Stimulated activated CD4-positive, alpha-beta T cell treated with anti-CD3 and anti-CD28 coated beads, Interleukin-2, amount 100 ng/mL, for 48 hours (primary cell): ENCODE results near the gene ELF2.
"Not testable (repeated sequence)": the region's sequence is repeated elsewhere in the genome, so short reads cannot be mapped to it uniquely, and the experiment has no call there.

Experiments
- DNase-seq, 2 donors: peaks; one replicate each; pipeline ENCODE4 v3.0.0-alpha.2; 2020

The ELF2 gene

DNA sequence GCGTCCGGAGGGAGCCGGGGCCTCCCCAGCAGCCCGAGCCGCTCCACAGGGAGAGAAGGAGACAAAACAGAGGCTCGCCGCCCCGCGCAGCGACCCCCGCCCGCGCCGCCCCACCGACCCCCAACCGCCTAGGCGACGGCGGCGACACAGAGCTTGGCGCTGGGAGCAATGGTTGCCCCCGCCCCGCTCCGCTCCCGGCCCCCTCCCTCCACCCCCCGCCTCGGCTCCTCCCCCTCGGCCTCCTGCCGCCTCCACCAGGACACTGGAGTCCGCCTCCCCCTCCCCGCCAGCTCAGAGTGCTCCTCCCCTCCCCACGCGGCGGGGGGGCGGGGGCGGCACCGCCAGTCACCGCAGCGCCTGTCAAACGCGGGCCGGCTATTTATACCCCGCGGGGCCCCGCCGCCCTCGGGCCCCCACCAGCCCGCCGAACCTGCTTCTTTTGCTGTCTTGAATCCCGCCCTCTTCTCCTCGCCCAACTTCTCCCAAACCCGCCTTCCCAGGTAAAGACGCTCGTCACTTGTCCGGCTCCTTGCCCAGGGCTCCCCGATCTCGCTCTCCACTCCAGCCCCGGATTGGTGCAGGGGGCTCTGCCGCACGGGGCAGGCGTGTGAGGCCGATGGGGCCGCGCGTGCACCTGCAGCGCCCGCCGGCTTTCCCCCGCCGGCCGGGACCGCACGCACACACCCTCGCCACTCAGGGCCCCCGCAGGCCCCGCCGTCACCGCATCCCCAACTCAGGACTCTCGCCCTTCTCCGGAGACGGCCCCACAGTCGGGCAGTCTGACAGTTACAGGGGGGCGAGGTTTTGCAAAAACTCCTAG, at the start of gene ELF2:
Gene ELF2, minus strand, starts transcription at position 170 of the 820 bp plus-strand sequence. CDS start 39,517 bp downstream, outside the sequence.
- DNase-seq: peak; percentile 62 to 72

DNA sequence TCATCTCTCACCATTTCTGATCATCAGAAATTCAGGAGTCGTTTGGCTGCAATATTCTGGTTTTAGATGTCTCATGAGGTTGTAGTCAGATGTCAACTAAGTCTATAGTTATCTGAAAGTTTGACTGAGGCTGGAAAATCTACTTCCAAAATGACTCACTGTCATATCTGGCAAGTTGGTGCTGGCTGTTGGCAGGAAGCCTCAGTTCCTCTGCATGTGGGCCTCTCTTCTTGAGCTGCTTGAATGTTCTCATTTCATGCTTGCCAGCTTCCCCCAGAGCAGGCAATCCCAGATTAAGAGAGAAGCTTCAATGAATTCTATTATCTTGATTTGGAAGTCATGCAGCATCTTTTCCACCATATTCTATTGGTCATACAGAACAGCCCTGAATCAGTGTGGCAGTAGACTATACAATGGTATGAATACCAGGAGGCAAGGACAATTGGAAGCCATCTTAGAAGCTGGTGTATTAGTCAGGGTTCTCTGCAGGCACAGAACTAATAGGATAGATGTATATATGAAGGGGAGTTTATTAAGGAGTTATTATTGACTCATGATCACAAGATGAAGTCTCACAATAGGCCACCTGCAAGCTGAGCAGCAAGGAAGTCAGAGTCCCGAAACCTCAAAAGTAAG, 46.8 kb upstream of the ELF2 start:
- DNase-seq: peak in 1 of 2 donors; percentile 6

DNA sequence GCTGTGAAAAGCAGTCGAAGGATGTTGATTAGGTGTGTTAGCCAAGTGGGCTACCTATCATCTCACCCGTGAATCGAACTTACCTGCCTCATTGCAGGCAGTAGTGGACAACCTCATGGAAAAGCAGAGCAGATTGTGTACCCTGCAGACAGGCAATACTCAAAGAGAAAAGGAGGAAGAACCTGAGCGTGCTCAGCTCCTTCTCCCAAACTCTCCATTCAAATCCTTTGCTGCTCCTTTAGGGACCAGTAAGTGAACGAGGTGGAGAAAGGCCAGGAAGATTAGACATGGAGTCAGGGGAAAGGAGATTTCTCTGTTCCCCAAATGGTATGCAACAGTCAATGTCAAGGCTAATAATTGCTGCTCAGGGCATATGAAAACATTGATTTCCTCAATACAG, 45.2 kb upstream of the ELF2 start:
- DNase-seq: no peak

DNA sequence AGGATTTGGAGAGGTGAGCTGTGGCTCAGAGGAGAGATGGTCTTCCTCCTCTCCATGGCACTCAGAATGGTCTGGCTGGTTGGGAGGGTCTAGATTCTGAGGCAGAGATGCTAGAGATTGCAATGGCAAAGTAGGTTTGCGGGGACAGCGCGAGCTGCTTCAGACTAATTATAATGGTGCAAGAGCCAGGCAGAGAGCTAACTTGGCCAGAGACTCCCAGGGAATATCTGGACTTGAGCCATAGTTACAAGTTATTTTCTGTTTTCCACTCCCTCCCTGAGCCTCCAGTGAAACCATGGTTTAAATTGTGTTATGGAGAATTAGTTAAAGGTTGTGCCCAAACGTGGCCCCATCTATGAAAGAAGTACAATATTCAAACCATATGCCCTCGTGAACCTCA, 44.7 kb upstream of the ELF2 start:
- DNase-seq: no peak

DNA sequence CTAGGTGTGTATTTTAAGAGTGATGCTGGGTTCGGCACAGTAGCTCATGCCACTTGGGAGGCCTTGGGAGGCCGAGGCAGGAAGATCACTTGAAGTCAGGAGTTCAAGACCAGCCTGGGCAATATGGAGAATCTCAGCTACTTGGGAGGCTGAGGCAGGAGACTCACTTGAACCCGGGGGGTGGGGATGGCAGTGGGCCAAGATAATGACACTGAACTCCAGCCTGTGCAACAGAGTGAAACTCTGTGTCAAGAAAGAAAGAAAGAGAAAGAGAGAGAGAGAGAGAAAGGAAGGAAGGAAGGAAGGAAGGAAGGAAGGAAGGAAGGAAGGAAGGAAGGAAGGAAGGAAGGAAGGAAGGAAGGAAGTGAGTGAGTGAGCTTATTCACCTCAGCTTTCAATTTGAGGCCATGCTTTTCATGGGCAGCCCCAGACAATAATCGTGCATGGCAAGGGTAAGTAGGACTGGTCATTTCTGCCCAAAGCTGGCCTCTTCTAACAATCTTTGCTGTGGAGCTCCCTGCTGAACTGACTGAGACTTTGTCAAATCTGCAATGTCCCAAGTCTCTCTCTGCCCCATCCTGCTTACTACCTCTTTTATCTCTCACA, 42.5 kb upstream of the ELF2 start:
- no peak for DNase-seq

DNA sequence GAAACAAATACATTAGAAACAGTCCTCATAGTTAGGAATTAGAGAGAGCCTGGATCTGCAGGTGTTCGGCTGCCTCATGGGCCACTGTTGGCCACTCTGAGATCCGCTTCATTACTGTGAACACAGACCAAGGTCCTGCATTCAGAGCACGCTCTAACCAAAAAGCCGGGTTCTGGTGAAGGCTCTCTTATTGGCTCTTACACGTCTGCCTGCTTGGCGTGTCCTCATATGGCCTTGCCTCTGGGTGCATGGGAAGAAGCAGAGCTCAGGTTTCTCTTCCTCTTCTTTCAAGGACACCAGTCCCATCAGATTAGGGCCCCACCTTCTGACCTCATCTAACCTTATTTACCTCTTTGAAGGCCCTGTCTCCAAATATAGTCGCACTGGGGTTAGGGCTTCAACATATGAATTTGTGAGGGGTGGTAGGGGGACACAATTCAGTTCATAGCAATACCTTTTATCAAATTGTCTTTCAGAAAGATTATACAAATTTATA, 37.1 kb upstream of the ELF2 start:
- DNase-seq: no peak

DNA sequence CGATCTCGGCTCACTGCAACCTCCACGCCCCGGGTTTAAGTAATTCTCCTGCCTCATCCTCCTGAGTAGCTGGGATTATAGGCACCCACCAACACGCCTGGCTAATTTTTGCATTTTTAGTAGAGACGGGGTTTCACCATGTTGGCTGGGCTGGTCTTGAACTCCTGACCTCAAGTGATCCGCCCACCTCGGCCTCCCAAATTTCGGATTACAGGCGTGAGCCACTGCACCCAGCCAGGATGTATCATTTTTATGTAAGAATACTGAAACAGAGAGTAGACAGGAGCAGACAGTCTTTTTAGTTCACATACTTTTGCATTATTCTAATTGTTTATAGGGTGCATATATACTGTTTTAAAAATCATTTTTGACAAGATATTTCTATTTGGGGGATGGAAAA, 36.6 kb upstream of the ELF2 start:
- DNase-seq: not testable (repeated sequence)

DNA sequence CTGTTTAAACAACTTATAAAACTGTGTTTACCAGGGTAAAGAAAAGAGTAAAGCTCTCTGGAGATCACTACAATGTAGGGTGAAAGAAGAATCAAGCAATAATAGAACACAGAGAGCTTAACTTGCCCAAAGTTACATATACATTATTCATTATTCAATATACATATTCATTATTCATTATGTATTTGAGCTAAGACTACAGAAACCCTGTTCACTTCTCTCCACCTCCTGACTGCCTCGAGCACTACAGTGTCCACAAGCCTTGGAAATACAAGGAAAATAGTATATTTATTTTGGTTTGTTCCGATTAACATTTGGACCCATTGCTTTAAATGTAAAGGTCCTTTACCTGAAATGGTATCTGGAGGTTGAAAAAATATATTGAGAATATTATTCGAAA, 35.9 kb upstream of the ELF2 start:
- no peak for DNase-seq

DNA sequence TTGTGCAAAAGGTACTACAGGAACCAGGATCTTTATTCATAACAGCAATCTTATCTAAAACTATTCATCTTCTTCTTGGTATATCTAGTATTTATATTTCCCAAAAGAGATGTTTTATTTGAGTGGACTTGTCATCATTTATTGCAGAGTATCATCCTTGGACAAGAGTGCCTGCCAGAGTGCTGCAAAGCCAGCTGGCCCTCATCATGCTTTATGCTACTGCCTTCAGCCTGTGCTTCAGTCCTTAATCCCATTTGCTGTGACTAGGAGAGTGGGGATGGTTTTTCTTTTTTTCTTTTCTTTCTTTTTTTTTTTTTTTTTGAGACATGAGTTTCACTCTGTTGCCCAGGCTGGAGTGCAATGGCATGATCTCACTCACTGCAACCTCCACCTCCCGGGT, 33.5 kb upstream of the ELF2 start:
- no peak for DNase-seq

DNA sequence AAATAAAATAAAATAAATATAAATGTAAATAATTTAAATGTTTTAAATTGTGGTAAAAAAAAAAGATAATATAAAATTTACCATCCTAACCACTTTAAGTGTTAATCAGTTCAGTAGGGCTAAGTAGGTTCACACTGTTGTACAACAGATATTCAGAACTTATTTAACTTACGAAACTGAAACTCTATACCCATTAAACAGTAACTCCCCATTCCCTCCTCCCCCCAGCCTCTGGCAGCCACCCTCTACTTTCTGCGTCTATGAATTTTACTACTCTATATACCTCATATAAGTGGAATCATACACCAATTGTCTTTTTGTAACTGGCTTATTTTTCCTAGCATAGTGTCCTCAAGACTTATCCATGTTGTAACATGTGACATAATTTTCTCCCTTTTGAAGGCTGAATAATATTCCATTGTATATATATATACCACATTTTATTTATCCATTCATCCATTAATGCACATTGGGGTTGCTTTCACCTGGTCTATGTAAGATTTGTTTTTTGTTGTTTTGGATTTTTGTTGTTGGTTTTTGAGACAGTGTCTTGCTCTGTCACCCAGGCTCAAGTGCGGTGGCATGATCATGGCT, 32.5 kb upstream of the ELF2 start:
- no peak for DNase-seq

DNA sequence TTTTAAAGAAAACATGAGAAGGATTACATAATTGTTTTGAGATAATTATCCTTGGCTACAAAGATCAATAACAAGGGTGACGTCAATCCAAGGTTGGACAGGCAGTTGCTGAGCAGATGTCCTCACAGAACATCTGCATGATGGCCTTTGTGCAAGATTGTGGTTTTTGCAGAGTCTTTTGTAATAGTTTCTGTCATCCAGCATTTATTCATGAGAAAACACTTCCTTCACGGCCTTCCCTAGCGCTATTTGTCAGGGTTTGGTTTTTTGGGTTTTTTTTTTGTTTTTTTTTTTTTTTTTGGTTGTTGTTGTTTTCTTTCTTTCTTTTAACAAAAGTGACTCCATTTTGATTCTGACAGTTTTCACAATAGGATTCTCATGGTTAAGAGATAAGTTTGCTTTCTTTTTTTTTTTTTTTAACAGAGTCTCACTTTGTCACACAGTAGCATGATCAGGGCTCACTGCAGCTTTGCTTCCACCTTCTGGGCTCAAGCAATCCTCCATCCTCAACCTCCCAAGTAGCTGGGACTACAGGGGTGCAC, 31.5 kb upstream of the ELF2 start:
- no peak for DNase-seq

DNA sequence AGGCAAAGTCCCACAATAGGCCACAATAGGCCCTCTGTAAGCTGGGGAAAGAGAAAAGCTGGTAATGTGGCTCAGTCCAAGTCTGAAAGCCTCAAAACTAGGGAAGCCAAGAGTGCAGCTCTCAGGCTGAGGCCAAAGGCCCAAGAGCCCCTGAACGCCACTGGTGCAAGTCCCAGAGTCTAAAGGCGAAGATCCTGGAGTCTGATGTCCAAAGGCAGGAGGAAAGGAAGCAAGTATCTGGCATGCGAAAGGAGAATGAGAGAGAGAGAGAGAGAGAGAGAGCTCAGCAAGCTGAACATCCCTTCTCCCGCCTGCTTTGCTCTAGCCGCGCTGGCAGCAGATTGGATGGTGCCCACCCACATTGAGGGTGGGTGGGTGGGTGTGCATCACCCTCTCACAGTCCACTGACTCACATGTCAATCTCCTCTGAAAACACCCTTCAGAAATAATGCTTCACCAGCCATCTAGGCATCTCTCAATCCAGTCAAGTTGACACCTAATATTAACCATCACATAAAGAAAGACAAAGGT, 30.9 kb upstream of the ELF2 start:
- DNase-seq: no peak

DNA sequence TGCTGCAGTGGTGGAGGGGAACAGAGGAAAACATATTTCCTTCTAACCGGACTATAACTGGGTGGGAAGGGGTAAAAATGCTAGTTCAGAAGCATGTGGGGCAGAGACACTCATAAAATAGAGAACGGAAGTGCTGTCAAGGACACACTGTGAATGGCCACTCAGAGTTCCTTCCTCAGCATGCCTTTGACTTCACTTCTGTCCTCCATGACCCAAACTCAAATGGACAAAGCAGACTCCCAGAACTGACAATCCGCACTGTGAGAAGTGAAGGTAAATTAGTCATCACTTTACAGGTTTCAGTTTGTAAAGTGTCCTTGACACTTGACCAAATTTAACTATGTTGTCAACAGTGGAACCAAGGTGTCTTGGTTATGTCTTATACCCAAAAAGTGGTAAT, 30.2 kb upstream of the ELF2 start:
- DNase-seq: no peak

DNA sequence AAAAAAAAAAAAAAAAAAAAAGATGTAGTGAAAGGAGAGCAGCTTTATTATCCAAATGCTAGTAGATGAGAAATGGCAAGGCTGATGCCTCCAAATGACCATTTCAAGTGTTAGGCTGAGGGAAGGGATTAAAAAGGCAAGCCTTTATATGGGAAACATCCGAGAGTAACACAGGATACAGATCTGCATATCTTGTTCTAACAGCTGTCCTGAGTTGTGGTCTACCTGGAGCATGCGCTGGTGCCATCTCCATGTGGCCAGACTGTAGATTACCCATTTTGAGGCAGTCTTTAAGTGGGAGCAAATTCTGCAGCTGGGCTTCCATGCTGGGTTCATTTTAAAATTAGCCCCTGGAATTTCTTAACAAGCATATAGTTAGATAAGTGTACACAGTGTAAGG, 26.0 kb upstream of the ELF2 start:
- no peak for DNase-seq

DNA sequence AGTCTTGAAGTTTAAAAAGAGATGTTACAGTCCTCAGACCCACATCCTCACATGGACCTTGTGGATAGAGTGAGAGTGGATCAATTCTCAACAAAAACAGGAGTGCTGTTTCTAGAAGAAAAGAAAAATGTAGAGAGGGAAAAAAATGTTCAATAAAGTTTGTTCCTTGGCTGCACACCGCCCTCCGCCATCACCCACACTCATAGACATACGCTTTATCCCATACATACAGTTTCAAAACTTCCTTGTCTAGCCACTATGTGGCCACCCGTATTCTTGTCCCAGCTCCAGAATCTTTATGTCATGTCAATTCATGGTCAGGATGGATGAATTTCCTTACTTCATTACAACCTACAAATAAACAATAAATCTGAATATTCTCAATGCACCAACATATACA, 23.5 kb upstream of the ELF2 start:
- no peak for DNase-seq

DNA sequence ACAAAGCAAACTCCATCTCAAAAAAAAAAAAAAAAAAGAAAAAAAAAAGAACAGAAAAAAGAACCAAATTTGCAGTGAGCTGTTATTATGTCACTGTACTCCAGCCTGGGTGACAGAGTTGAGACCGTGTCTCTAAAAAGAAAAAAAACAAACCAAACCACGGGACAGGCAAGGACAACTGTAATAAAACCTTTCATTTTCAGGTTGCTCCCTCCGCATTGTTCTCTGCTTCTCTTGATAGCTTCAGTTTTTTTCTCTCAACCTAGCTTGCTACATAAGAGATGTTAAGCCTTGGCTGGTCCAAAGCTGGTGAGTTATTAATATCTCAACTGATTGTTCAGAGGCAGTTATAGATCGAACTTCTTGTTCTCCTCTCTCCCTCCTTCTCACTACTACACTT, 23.1 kb upstream of the ELF2 start:
- DNase-seq: no peak

DNA sequence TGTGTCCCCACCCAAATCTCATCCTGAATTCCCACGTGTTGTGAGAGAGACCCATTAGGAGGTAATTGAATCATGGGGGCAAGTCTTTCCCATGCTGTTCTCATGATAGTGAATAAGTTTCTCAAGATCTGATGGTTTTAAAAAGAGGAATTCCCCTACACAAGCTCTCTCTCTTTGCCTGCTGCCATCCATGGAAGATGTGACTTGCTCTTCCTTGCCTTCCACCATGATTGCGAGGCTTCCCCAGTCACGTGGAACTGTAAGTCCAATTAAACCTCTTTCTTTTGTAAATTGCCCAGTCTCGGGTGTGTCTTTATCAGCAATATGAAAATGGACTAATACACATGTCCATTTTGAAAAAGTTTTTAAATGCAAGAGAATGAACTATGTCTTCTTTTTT, 20.2 kb upstream of the ELF2 start:
- DNase-seq: not testable (repeated sequence)

DNA sequence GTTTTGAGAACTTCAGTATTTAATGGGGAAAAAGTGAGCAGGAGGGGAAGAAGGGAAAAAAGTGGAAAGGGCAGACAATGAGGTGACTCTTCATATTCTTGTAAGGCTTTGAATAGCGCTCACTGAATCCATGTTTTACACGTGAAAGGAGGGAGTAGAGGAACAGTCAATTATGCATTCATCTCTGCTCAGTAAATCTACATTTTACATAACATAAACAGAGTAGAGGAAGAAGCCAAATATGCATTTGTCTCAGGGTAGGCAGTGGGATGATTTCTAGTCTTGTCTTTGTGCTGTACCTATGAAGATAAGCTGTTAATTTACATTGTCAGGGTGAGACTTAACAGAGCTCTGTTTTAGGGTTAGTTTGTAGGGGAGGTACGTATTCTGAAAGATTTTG, 19.4 kb upstream of the ELF2 start:
- no peak for DNase-seq

DNA sequence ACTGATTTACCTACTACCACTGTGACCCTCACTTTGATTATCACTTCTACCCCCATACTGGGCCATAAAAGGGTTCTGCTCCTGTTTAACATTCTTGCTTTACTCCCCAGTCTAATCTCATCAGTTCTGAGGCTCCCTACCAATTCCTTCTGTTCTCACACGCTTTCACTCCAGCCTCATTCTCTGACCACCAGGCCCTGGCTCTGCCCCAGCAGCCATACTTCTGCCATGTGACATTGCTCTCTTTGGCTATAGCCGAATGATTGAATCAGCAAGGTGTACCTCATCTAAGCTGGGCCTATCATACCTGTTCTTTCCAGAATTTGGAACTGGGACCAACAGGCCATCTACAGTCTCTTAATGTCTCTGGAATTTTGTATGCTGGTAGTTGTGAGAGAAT, 14.4 kb upstream of the ELF2 start:
- DNase-seq: no peak

DNA sequence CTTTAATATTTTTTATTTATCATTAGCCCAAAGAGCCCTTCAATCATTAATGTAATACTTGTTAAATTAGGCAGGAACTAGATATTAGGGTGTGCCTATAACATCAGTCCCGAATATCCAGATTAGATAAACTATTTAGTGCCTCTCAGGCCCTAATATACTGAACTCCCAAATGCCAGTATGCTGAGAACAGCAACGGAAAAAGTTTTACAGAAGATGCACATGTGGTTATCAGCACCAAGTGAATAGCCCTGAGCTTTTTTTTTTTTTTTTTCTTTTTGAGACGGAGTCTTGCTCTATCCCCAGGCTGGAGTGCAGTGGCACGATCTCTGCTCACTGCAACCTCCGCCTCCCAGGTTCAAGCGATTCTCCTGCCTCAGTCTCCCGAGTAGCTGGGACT, 13.0 kb upstream of the ELF2 start:
- no peak for DNase-seq

DNA sequence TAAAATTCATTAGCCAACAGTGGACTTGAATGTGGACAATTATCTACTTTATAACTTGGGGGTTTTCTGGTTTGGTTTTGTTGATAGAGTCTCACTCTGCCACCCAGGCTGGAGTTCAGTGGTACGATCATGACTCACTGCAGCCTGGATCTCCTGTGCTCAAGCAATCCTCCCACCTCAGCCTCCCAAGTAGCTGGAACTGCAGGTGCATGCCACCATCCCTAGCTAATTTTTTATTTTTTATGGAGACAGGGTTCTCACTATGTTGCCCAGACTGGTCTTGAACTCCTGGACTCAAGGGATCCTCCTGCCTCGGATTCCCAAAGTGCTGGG, 12.4 kb upstream of the ELF2 start:
- no peak for DNase-seq

DNA sequence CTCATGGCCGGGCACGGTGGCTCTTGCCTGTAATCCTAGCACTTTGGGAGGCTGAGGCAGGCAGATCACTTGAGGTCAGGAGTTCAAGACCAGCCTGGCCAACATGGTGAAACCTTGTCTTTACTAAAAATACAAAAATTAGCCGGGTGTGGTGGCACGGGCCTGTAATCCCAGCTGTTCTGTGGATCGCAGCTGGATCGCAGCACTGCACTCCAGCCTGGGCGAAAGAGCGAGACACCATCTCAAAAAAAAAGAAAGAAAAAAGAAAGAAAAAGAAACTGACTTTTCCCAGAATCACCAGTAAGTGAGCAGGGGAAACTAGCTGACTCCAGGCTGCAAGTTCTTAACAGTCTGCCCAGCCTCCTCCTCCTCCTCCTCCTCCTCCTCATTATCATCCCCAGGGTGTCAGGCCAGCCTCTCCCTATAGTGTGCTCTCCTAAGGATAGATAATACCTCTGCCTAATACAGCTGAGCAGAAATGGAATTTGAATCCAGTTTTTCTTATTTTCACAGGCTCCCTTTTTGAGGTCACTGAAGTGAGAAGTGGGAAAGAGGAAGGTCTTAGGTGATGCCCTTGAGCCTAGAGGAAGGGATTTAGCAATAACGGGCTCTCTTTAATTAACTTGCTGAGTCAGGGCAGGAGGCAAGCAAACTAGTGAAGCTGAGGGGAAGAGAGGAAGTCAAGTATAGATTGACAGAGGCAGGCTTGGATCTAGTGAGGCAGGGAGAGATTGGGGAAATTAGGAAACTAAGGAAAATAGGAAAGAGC, 11.8 kb upstream of the ELF2 start:
- DNase-seq: no peak
